Measurements from ENCODE around the gene NUFIP1.

GRCh38 chr13:44952671-44953070 is 36.6 kb downstream of the NUFIP1 start:
- TF ChIP-seq POLR2AphosphoS5 (IDR thresholded peaks at IDR 0.05) (no peak), CTCF (IDR thresholded peaks at IDR 0.05) (no peak), POLR2A (IDR thresholded peaks at IDR 0.05) (no peak)

All from breast epithelium (tissue), 3 donors.